ENCODE measurements around the gene DPYSL3. TPM values are rescaled to one million over a fixed set of nuclear protein-coding genes. Genes with fewer than 3 reads are reported as not detected.
A peak's percentile ranks its signal among the peaks of the same experiment; 100 is the strongest.

DPYSL3 gene
- polyA plus RNA-seq, 6 donors from 2014 or later: not detected

DNA sequence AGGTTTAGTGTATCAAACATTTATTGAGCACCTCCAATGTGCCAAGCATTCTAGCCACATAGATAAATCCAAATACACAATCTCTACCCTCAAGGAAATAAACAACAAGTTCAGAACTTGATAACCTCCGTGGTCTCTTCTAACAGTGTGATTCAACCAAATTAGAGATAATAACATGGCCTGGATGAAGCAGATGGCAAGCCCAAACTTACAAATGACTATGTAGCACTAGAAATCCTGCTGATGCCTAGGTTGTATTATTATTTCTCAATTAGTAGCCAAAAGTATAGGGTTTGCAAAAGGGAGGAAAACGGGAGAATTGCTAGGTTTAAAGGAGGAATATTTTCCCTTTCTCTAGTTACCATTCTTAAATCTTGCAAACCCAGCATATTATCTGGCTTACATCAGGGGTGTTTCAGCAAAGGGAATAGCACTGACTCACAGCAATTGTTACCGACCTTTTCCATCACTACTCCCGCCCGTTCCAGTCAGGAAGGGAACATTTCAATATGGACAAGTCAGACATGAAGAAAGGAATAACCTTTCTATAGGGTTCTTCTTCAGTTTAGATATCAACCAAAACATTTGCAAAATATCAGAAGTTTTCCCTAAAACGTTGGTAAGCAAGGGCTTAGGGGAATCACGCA is 2.3 kb downstream of the DPYSL3 start:
- Mint-ChIP-seq H3K9me3 (peaks cover 0 to 23% (median 5%) of the 10 kb centered on the region in 7 donors), H3K4me3 (no peak overlapping the region), H3K27ac (no peak overlapping the region), H3K4me1 (peaks cover 3 to 6% (median 5%) of the 10 kb centered on the region in 3 donors), H3K36me3 (no peaks in the 10 kb centered on the region), H3K27me3 (peaks cover 37 to 46% (median 44%) of the 10 kb centered on the region in 3 donors)
- ATAC-seq (ENCODE audit: low read depth in 2 of 2): no peak
- DNase-seq: no peak

DNA sequence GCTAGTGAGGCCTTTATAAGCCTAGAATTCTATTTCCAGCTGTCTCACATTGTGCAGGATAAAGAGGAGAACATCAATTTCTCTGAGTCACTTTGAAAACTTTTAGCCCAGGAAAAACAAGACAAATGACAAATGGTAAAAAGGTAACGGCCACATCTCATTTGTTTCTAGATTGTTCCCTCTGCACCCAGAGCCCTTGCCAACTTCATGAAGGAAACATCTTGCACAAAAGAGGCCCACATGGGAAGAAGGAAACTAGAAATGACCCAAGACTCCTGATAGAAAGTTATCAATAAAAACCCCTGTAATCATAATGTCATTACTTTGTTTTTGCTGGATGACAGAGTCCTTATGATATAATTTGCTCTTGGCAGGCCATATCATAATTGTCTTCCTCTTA is 5.3 kb downstream of the DPYSL3 start:
- Mint-ChIP-seq H3K4me1 (no peaks in the 10 kb centered on the region), H3K36me3 (no peaks in the 10 kb centered on the region), H3K4me3 (no peak overlapping the region), H3K9me3 (peaks cover 0 to 31% (median 4%) of the 10 kb centered on the region in 7 donors), H3K27me3 (peaks cover 19 to 28% (median 21%) of the 10 kb centered on the region in 3 donors), H3K27ac (no peak overlapping the region)
- DNase-seq (no peak), ATAC-seq (ENCODE audit: low read depth in 2 of 2) (no peak)

DNA sequence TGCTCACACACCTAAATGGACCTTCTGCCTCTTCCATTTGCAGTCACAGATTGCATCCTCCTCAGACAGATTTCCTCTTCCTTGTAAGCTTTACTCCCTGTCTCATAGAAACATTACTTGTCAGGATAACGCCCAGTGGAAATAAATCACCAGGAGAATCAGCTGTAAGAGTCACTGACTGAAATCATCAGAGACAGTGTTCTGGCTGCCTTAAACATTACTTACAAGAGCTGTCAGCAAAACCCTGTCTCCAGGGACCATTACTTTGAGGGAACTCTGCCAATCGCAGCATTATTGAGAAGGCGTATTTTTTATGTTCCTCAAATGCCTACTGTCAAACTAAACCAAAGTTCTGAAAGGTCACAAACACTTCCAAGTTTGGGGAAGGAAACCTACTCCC is 5.9 kb downstream of the DPYSL3 start:
- DNase-seq (no peak), ATAC-seq (ENCODE audit: low read depth in 2 of 2) (no peak)
- Mint-ChIP-seq H3K27ac (no peak overlapping the region), H3K4me1 (no peaks in the 10 kb centered on the region), H3K9me3 (peaks cover 0 to 33% (median 4%) of the 10 kb centered on the region in 7 donors), H3K27me3 (peaks cover 17 to 26% (median 21%) of the 10 kb centered on the region in 3 donors), H3K4me3 (no peak overlapping the region), H3K36me3 (no peaks in the 10 kb centered on the region)

DNA sequence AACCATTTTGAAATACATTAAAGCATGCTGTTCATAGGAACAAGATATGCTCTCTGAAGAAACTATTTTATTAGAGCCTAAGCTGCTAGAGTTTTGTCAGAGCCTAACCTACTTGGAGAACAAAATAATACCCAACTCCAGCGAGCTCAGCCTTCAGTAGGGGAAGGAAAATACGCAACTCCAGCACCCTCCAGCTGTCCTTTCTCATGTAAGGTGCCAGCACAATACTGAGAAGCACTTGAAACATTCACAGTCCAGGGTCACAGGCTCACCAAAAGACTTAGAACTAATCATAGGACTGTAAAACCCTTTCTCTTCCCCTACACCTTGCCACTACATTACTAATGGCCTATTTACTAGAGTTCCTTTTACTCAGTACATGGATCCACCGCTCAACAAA is 18.9 kb downstream of the DPYSL3 start:
- peaks cover 14 to 22% (median 20%) of the 10 kb centered on the region in 3 donors for H3K27me3 Mint-ChIP-seq
- H3K4me1 Mint-ChIP-seq: no peaks in the 10 kb centered on the region
- ATAC-seq (ENCODE audit: low read depth in 2 of 2) (no peak), DNase-seq (no peak)
- peaks cover 0 to 4% (median under 1%) of the 10 kb centered on the region in 7 donors for H3K9me3 Mint-ChIP-seq
- H3K36me3 Mint-ChIP-seq: no peaks in the 10 kb centered on the region
- H3K27ac Mint-ChIP-seq: no peak overlapping the region
- no peak overlapping the region for H3K4me3 Mint-ChIP-seq

DNA sequence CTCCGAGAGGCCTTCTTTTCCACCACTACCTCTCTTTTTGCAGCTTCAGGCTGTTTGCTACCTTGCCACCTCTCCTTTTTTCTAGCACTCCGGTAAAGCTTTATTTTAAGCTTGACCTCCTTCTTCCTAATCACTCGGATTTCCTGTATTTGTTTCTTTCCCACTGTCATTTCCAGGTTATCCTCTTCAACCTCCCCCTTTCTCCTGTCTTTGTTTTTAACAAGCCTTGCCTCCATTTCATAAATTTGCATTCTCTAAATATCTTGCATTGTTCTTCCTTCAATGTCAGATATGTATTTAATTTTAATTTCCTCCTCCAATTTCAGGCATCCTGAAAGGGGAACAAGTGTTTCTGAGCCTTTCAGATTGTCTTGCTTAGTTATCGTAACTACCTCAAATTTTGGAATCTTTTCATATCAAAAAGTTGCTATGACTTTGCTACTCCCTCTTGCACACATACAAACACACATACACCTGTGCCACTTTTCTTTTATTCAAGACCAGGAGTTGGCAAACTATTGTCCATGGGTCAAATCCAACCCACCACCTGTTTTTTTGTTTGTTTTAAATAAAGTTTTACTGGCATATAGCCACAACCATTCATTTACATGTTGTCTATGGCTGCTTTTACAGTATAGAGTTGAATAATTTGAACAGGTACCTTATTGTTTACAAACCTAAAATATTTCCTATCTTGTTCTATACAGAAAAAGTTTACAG is 22.7 kb downstream of the DPYSL3 start:
- Mint-ChIP-seq H3K4me1 (peaks cover 0 to 6% (median 0%) of the 10 kb centered on the region in 3 donors), H3K27me3 (peaks cover 14 to 22% (median 20%) of the 10 kb centered on the region in 3 donors), H3K9me3 (peaks cover 0 to 5% (median 2%) of the 10 kb centered on the region in 7 donors), H3K27ac (no peak overlapping the region), H3K36me3 (no peaks in the 10 kb centered on the region), H3K4me3 (no peak overlapping the region)
- DNase-seq (no peak), ATAC-seq (ENCODE audit: low read depth in 2 of 2) (no peak)

DNA sequence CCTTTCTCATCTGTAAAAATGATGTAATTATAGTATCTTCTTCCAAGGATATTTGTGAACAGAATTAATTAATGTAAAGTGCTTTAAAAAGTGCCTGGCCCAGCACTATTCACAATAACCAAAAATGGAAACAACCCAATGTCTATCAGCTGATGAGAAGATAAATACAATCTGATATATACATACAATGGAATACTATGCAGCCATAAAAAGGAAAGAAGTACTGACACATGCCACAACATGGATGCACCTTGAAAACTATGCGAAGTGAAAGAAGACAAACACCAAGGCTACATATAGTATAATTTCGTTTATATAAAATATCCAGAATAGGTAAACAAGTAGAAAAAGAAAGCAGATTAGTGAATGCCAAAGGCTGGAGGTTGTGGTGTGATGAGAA is 24.1 kb downstream of the DPYSL3 start:
- no peak for ATAC-seq (ENCODE audit: low read depth in 2 of 2)
- peaks cover 14 to 20% (median 15%) of the 10 kb centered on the region in 3 donors for H3K27me3 Mint-ChIP-seq
- no peak for DNase-seq
- H3K9me3 Mint-ChIP-seq: peaks cover 0 to 5% (median 2%) of the 10 kb centered on the region in 7 donors
- H3K4me3 Mint-ChIP-seq: no peak overlapping the region
- no peaks in the 10 kb centered on the region for H3K36me3 Mint-ChIP-seq
- H3K27ac Mint-ChIP-seq: no peak overlapping the region
- peaks cover 0 to 6% (median 0%) of the 10 kb centered on the region in 3 donors for H3K4me1 Mint-ChIP-seq

DNA sequence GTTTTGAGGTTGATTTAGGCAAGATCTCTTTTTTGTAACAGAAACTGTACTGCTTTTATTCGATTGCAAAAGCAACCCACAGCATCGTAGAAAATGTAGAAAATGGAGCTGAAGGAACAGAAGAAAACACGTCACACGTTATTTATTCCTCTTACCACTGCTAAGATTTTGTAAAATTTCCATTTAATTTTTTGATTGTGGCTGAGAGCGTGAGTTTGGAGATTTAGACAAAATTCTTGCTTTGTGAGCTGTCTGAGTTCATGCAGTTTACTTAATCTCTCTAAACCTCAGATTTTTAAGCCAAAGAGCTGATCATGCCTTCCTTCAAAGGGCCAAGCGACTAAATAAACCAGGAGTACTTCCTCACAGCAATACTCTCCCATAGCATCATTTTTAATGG is 24.8 kb downstream of the DPYSL3 start:
- Mint-ChIP-seq H3K27me3 (peaks cover 8 to 20% (median 12%) of the 10 kb centered on the region in 3 donors), H3K36me3 (no peaks in the 10 kb centered on the region), H3K27ac (no peak overlapping the region), H3K4me3 (no peak overlapping the region), H3K9me3 (peaks cover 0 to 5% (median 2%) of the 10 kb centered on the region in 7 donors), H3K4me1 (peaks cover 0 to 6% (median 0%) of the 10 kb centered on the region in 3 donors)
- DNase-seq (no peak), ATAC-seq (ENCODE audit: low read depth in 2 of 2) (no peak)

DNA sequence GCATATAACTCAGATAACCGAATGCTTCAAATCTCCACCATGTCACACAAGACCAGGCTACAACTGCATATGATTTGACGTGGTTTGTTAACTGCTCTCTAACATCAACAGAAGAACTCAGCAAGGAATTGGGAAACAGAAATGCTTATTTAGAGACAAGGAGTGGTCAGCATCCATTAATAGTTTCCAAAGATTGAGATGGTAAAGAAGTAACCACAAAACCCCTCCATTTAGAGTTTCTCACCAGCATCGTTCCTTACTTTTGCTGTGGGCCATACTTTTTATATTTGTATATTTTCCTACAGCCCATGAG is 25.2 kb downstream of the DPYSL3 start:
- peaks cover 6 to 20% (median 14%) of the 10 kb centered on the region in 3 donors for H3K27me3 Mint-ChIP-seq
- no peaks in the 10 kb centered on the region for H3K36me3 Mint-ChIP-seq

DNA sequence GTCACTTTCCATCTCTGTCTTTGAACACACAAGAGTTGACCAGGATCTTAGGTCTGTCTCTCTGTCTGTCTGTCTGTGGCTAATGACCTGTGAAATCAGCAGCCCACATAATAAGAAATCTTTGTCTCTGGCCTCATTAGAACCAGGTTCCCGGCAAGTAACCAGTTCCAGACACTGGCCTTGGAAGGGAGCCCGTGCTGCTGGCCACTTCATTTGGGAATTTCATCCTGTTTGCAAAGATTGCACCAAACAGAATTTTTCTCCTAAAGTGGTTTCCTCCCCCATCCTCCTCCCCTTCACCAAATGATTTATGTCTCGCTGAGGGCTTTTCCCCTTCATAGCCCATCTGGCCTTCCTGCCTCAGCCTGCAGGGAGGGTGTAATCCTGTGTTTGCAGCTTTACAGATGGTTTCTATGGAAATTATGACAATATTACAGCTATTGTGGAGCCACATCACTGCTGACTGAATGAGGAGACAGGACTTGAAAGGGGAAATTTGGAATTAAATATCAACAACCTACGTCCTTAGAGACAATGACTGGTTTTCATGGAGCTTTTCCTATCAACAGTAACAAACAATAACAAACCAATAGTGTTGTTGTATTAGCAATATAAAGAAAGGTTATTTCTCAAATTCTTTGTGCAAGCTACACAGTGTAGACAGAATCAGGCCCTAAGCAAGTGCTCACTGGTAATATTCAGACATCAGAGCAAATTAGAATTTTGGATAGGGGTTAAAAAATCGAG is 25.7 kb downstream of the DPYSL3 start:
- H3K4me3 Mint-ChIP-seq: no peak overlapping the region
- no peak for ATAC-seq (ENCODE audit: low read depth in 2 of 2)
- peaks cover 0 to 5% (median 2%) of the 10 kb centered on the region in 7 donors for H3K9me3 Mint-ChIP-seq
- H3K27me3 Mint-ChIP-seq: peaks cover 6 to 19% (median 14%) of the 10 kb centered on the region in 3 donors
- no peak for DNase-seq
- H3K4me1 Mint-ChIP-seq: peaks cover 0 to 9% (median 0%) of the 10 kb centered on the region in 3 donors
- no peaks in the 10 kb centered on the region for H3K36me3 Mint-ChIP-seq
- no peak overlapping the region for H3K27ac Mint-ChIP-seq

More for the DNA sequence above, 25.2 kb downstream of the DPYSL3 start:
- peaks cover 0 to 6% (median 0%) of the 10 kb centered on the region in 3 donors for H3K4me1 Mint-ChIP-seq
- no peak overlapping the region for H3K4me3 Mint-ChIP-seq
- no peak for DNase-seq
- ATAC-seq (ENCODE audit: low read depth in 2 of 2): no peak
- peaks cover 0 to 5% (median 2%) of the 10 kb centered on the region in 7 donors for H3K9me3 Mint-ChIP-seq
- H3K27ac Mint-ChIP-seq: no peak overlapping the region

DNA sequence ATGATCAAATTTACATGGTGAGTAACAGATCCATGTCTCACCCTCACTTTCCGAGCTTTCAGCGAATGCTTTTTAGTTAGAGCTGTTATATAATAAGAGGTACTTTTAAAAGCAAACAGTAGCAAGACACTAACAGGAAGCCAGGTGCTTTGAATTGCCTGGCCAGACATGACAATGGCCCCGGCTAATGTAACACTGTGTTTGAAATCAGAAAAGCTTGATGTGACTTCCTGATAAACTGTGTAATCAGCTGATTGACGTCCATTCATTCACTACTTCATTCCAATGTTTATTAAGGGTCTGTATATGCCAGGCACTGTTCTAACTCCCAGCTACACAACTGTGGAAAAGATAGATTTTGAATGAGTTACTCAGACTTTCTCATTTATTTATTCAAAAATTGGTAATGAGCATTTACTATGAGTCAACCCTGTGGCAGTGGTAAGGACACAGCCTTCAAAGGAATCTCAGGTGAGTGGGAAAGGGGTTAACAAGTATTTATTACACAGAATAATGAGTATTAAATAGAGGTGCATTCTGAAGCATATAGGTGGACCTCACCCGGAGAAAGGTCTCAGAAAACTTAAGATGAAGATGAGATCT is 26.6 kb downstream of the DPYSL3 start:
- no peak overlapping the region for H3K4me3 Mint-ChIP-seq
- peaks cover 0 to 11% (median 0%) of the 10 kb centered on the region in 3 donors for H3K4me1 Mint-ChIP-seq
- ATAC-seq (ENCODE audit: low read depth in 2 of 2): no peak
- DNase-seq: no peak
- H3K27me3 Mint-ChIP-seq: peaks cover 6 to 16% (median 14%) of the 10 kb centered on the region in 3 donors
- H3K27ac Mint-ChIP-seq: no peak overlapping the region
- H3K9me3 Mint-ChIP-seq: peaks cover 0 to 5% (median 2%) of the 10 kb centered on the region in 7 donors
- H3K36me3 Mint-ChIP-seq: no peaks in the 10 kb centered on the region

DNA sequence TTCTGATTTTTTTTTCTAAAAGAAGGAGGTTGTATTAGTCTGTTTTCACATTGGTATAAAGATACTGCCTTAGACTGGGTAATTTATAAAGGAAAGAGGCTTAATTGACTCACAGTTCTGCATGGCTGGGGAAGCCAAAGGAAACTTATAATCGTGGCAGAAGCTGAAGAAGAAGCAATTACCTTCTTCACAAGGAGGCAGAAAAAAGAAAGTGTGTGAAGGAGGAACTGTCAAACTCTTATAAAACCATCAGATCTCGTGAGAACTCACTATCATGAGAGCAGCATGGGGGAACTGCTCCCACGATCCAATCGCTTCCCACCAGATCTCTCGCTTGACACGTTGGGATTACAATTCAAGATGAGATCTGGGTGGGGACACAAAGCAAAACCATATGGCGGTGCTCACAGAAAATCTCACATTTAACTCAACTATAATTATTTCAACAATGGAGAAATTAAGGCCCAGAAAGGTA is 27.1 kb downstream of the DPYSL3 start:
- H3K27me3 Mint-ChIP-seq: peaks cover 6 to 14% (median 12%) of the 10 kb centered on the region in 3 donors
- H3K27ac Mint-ChIP-seq: no peak overlapping the region
- peak overlapping the region in 1 of 8 donors; percentile 22 for H3K4me3 Mint-ChIP-seq
- peaks cover 0 to 11% (median 0%) of the 10 kb centered on the region in 3 donors for H3K4me1 Mint-ChIP-seq
- no peak for ATAC-seq (ENCODE audit: low read depth in 2 of 2)
- DNase-seq: no peak
- H3K36me3 Mint-ChIP-seq: no peaks in the 10 kb centered on the region
- peaks cover 0 to 5% (median 2%) of the 10 kb centered on the region in 7 donors for H3K9me3 Mint-ChIP-seq

DNA sequence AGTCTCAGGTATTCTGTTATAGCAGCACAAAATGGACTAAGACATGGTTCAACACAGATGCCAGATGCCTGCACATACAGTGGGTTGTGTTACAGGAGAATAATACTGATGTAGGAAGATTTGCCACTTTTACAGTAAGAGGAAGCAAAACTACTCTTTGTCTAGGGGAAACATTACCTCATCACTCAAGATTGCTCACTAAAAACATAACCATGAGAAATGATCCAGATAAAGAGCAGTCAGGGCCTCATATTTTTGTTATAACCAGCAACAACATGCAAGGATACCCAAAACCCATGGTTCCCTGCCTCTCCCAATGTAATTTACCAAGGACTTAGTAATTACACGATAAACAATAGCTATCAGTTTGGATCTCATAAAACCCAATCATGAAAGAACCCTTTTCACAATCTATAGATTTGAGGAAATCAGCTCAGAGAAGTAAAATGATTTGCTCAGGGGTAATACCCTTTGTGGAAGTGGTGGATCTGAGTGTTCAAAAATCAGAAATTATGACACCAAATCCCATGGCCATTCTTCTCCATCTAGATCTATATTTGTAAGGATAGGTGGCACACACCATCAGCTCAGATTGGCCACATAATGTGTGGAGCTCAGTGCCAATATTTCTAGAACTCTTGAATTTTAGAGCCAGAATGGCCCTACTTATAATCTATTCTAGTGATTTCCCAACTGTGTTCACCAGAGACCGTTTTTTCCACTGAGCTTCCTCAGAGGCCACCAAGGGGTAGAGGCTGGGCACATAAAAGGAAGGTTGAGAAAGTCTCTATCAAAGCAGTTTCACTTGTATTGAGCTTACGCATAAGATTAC is 27.8 kb downstream of the DPYSL3 start:
- H3K4me1 Mint-ChIP-seq: peaks cover 0 to 11% (median 0%) of the 10 kb centered on the region in 3 donors
- peaks cover 3 to 4% of the 10 kb centered on the region in 2 donors for H3K36me3 Mint-ChIP-seq
- no peak overlapping the region for H3K27ac Mint-ChIP-seq
- DNase-seq: no peak
- H3K27me3 Mint-ChIP-seq: peaks cover 6 to 14% (median 7%) of the 10 kb centered on the region in 3 donors
- no peak for ATAC-seq (ENCODE audit: low read depth in 2 of 2)
- H3K9me3 Mint-ChIP-seq: peaks cover 0 to 5% (median 2%) of the 10 kb centered on the region in 7 donors
- peak overlapping the region in 1 of 8 donors; percentile 22 for H3K4me3 Mint-ChIP-seq

Data from naive B cell (primary cell).